ENCODE measurements around the gene BGN. TPM values are rescaled to one million over a fixed set of nuclear protein-coding genes. Genes with fewer than 3 reads are reported as not detected.

BGN gene
- total RNA-seq, 2 donors from 2014 or later, result 1,777 to 1,907 TPM

GRCh38 chrX:153519569-153520286, 24.9 kb downstream of the BGN start:
- no peaks in the 10 kb centered on the region for H3K4me1 ChIP-seq (ENCODE audit: control insufficient read depth in 1 of 2, low read depth in 2 of 2)
- DNase-seq (ENCODE audit: low spot score) (no peak), ATAC-seq (ENCODE audit: insufficient number of reproducible peaks, low FRiP score, low read depth) (no peak)
- no peak for TF ChIP-seq CTCF (IDR thresholded peaks at IDR 0.05)
- H3K27me3 ChIP-seq (replicated peaks; ENCODE audit: insufficient read depth), result no peaks in the 10 kb centered on the region
- no peaks in the 10 kb centered on the region for H3K36me3 ChIP-seq
- no peak overlapping the region for H3K27ac ChIP-seq
- no peaks in the 10 kb centered on the region for H3K9me3 ChIP-seq
- no peak overlapping the region for H3K4me3 ChIP-seq

GRCh38 chrX:153520287-153520917, 25.6 kb downstream of the BGN start:
- Histone ChIP-seq H3K4me3 (no peak overlapping the region), H3K27ac (no peak overlapping the region), H3K9me3 (no peaks in the 10 kb centered on the region), H3K27me3 (replicated peaks; ENCODE audit: insufficient read depth) (no peaks in the 10 kb centered on the region), H3K4me1 (ENCODE audit: control insufficient read depth in 1 of 2, low read depth in 2 of 2) (no peaks in the 10 kb centered on the region), H3K36me3 (no peaks in the 10 kb centered on the region)
- DNase-seq (ENCODE audit: low spot score), result no peak
- no peak for ATAC-seq (ENCODE audit: insufficient number of reproducible peaks, low FRiP score, low read depth)
- TF ChIP-seq CTCF (IDR thresholded peaks at IDR 0.05), result no peak

GRCh38 chrX:153521034-153521433, 26.3 kb downstream of the BGN start:
- TF ChIP-seq CTCF (IDR thresholded peaks at IDR 0.05), result no peak
- ATAC-seq (ENCODE audit: insufficient number of reproducible peaks, low FRiP score, low read depth) (no peak), DNase-seq (ENCODE audit: low spot score) (no peak)
- Histone ChIP-seq H3K27me3 (replicated peaks; ENCODE audit: insufficient read depth) (no peaks in the 10 kb centered on the region), H3K27ac (no peak overlapping the region), H3K9me3 (no peaks in the 10 kb centered on the region), H3K4me3 (no peak overlapping the region), H3K4me1 (ENCODE audit: control insufficient read depth in 1 of 2, low read depth in 2 of 2) (no peaks in the 10 kb centered on the region), H3K36me3 (no peaks in the 10 kb centered on the region)

GRCh38 chrX:153522259-153522658, 27.5 kb downstream of the BGN start:
- DNase-seq (ENCODE audit: low spot score) (no peak), ATAC-seq (ENCODE audit: insufficient number of reproducible peaks, low FRiP score, low read depth) (no peak)
- H3K27ac ChIP-seq, result no peak overlapping the region
- no peaks in the 10 kb centered on the region for H3K9me3 ChIP-seq
- H3K36me3 ChIP-seq, result no peaks in the 10 kb centered on the region
- H3K4me1 ChIP-seq (ENCODE audit: control insufficient read depth in 1 of 2, low read depth in 2 of 2), result no peaks in the 10 kb centered on the region
- TF ChIP-seq CTCF (IDR thresholded peaks at IDR 0.05), result no peak
- H3K4me3 ChIP-seq, result no peak overlapping the region
- no peaks in the 10 kb centered on the region for H3K27me3 ChIP-seq (replicated peaks; ENCODE audit: insufficient read depth)

GRCh38 chrX:153523269-153523668, 28.5 kb downstream of the BGN start:
- DNase-seq (ENCODE audit: low spot score), result no peak
- H3K9me3 ChIP-seq, result no peaks in the 10 kb centered on the region
- no peak for TF ChIP-seq CTCF (IDR thresholded peaks at IDR 0.05)
- H3K4me3 ChIP-seq, result no peak overlapping the region
- no peaks in the 10 kb centered on the region for H3K27me3 ChIP-seq (replicated peaks; ENCODE audit: insufficient read depth)
- no peak overlapping the region for H3K27ac ChIP-seq
- H3K36me3 ChIP-seq, result no peaks in the 10 kb centered on the region
- H3K4me1 ChIP-seq (ENCODE audit: control insufficient read depth in 1 of 2, low read depth in 2 of 2), result no peaks in the 10 kb centered on the region
- ATAC-seq (ENCODE audit: insufficient number of reproducible peaks, low FRiP score, low read depth), result no peak

Data from thoracic aorta (tissue), 2 donors.